Upper lobe of right lung (tissue), 1 donor: ENCODE measurements around the gene TARBP2. TPM values are rescaled to one million over a fixed set of nuclear protein-coding genes. Genes with fewer than 3 reads are reported as not detected.
A peak's percentile ranks its signal among the peaks of the same experiment; 100 is the strongest.

Experiments used
- ATAC-seq: fragments of 200-7000 bp; cut with Tn5 transposase; one replicate; pipeline ENCODE4 v1.9.1; 2020; ENCODE audit warnings: mild to moderate bottlenecking, moderate library complexity
- DNase-seq: peaks from one replicate; pipeline ENCODE4 v3.0.0-alpha.2; 2020
- H3K27ac ChIP-seq: fragments of 200-600 bp; one replicate; pipeline ENCODE4 v1.8.0; 2022
- H3K27me3 ChIP-seq: fragments of 200-600 bp; one replicate; pipeline ENCODE4 v1.8.0; 2022; ENCODE audit warnings: mild to moderate bottlenecking
- H3K36me3 ChIP-seq: fragments of 200-600 bp; one replicate; pipeline ENCODE4 v1.8.0; 2022
- H3K4me1 ChIP-seq: fragments of 200-600 bp; one replicate; pipeline ENCODE4 v1.8.0; 2022
- H3K4me3 ChIP-seq: fragments of 200-600 bp; one replicate; pipeline ENCODE4 v1.8.0; 2022; ENCODE audit warnings: mild to moderate bottlenecking
- H3K9me3 ChIP-seq: fragments of 200-600 bp; one replicate; pipeline ENCODE4 v1.8.0; 2022
- intact Hi-C: fragments of 100-400 bp; cut with DNase I; formaldehyde crosslinking; loops from one replicate; pipeline ENCODE4 v1.11.0; 2022
- long read RNA-seq: library from polyadenylated mRNA; unstranded; transcript quantifications from one replicate; pipeline ENCODE4 v2.0.0, GENCODE V29; 2021
- total RNA-seq: library from RNA; stranded (reverse); fragmentation: NEBNext Ultra II Directional; extraction: Animal tissue kit (Norgen Biotek cat#: 25700); gene quantifications from one replicate; pipeline ENCODE4 v1.2.1, GENCODE V29; 2021
- TF ChIP-seq, protein P1 (sequence below): fragments of 200-600 bp; IDR thresholded peaks from one replicate; pipeline ENCODE4 v1.8.0; 2022; ENCODE audit warnings: antibody characterized with exemption
- donor health status: DM: no; HTN: yes; CAD: no; lungs with severe emphysema.

The TARBP2 gene
- total RNA-seq, result 33.1 TPM
- long read RNA-seq, transcript TARBP2-201 (9 exons, 1,867 nt), result major isoform, 10 of 34 reads
- long read RNA-seq, partial matches to known transcripts, result 4 of 34 reads
- long read RNA-seq, other reads (novel, unspliced or antisense), result 20 of 34 reads

GRCh38 chr12:53500776-53501614 is at the start of gene TARBP2:
Gene TARBP2 (plus strand): TSS chr12:53501283. CDS start chr12:53501409, 126 bp downstream.
- Histone ChIP-seq H3K4me1 (peaks cover 39% of the 10 kb centered on the region), H3K27me3 (no peaks in the 10 kb centered on the region), H3K9me3 (no peaks in the 10 kb centered on the region), H3K27ac (peak within 1 kb of the TSS; percentile 97), H3K4me3 (peak within 1 kb of the TSS; percentile 77), H3K36me3 (peaks cover 16% of the 10 kb centered on the region)
- TF ChIP-seq, protein P1, sequence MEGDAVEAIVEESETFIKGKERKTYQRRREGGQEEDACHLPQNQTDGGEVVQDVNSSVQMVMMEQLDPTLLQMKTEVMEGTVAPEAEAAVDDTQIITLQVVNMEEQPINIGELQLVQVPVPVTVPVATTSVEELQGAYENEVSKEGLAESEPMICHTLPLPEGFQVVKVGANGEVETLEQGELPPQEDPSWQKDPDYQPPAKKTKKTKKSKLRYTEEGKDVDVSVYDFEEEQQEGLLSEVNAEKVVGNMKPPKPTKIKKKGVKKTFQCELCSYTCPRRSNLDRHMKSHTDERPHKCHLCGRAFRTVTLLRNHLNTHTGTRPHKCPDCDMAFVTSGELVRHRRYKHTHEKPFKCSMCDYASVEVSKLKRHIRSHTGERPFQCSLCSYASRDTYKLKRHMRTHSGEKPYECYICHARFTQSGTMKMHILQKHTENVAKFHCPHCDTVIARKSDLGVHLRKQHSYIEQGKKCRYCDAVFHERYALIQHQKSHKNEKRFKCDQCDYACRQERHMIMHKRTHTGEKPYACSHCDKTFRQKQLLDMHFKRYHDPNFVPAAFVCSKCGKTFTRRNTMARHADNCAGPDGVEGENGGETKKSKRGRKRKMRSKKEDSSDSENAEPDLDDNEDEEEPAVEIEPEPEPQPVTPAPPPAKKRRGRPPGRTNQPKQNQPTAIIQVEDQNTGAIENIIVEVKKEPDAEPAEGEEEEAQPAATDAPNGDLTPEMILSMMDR, result no peak
- ATAC-seq (peak; percentile 87), DNase-seq (peak; percentile 98)
- intact Hi-C loops, result loop anchor here (10.0 kb wide), 1 partner anchor 146 kb away; no protein-coding TSS in a partner anchor

DNA sequence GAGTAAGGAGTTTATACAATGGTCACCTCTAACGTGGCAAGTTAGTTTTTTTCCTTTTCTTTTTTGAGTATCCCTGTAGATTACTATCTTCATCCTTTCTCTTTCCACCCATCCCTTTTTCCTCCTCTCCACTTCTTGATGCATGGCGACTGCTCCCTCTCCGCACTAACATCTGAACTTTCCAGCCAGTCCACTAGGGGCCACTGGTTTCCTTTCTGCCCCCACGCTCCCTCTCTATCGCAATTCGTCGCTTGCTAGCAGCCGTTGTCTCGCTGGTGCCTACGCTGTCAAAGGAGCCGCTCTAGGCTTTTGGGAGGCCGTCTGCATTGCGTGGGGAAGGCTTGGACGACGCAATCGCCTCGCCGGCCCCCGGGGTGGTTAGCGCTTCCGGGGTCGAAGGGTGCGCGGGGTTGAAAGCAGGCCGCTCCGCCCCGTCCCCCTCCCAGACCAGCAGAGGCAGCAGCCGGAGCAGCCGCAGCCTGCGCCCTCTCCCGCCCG is 49.4 kb upstream of the TARBP2 start, which contains the start of gene PCBP2:
Gene PCBP2, plus strand, starts transcription at position 442 of the 498 bp plus-strand sequence. CDS start 2,699 bp downstream, outside the sequence.
- intact Hi-C loops, result no loop called here
- Histone ChIP-seq H3K36me3 (peaks cover 42% of the 10 kb centered on the region), H3K27me3 (no peaks in the 10 kb centered on the region), H3K4me3 (peak within 1 kb of the TSS; percentile 70), H3K9me3 (no peaks in the 10 kb centered on the region), H3K4me1 (peaks cover 34% of the 10 kb centered on the region), H3K27ac (peak within 1 kb of the TSS; percentile 91)
- peak; percentile 99 for DNase-seq
- ATAC-seq, result peak; percentile 96
- TF ChIP-seq, protein P1, result peak; percentile 87

DNA sequence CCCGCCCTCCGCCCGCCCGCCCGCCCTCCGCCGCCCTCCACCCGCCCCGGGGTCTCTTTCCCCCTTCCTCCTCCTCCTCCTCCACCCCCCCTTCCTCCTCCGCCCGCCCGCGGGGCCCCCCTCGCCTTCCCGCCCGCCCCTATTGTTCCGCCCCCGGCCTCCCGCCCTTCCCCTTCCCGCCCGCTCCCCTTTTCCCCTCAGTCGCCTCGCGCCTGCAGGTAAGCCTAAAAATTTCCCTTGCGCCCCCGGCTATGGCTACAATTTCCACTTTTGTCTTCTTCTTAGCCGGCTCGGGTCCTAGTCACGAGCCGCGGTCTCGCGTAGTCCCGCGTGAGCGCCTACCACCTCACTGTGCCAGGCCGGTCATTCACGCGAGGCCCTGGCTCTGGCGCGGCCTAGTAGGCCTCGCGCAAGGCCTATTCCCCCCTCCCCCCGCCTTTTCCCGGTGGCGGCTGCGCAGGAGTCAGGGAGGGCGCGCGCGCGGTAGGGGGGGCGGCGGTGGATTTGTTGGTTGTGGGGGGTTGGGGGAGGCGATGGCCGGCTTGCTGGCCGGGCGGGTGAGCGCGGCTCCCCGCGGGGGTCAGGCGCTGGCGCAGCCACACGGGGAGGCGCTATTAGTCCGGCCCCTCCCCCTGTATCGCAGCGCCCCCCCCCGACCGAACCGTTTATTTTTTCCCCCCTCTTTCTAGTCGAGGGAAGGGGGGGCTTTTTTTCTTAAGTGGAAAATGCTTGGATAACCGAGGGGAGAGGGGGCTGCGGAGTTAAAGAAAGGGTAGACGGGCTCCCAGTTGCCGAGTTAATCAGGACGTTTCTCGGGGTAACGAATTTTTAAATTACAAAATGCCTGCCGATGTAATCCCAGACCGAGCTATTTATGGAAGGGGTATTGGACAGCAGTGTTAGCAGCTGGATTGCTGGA is 48.7 kb upstream of the TARBP2 start:
- Histone ChIP-seq H3K27me3 (no peaks in the 10 kb centered on the region), H3K36me3 (peaks cover 46% of the 10 kb centered on the region), H3K4me3 (peak overlapping the region; percentile 70), H3K27ac (peak overlapping the region; percentile 91), H3K4me1 (peaks cover 34% of the 10 kb centered on the region), H3K9me3 (no peaks in the 10 kb centered on the region)
- TF ChIP-seq, protein P1, result peak; percentile 39
- intact Hi-C loops, result no loop called here
- peak; percentile 93 for DNase-seq
- peak; percentile 84 for ATAC-seq

DNA sequence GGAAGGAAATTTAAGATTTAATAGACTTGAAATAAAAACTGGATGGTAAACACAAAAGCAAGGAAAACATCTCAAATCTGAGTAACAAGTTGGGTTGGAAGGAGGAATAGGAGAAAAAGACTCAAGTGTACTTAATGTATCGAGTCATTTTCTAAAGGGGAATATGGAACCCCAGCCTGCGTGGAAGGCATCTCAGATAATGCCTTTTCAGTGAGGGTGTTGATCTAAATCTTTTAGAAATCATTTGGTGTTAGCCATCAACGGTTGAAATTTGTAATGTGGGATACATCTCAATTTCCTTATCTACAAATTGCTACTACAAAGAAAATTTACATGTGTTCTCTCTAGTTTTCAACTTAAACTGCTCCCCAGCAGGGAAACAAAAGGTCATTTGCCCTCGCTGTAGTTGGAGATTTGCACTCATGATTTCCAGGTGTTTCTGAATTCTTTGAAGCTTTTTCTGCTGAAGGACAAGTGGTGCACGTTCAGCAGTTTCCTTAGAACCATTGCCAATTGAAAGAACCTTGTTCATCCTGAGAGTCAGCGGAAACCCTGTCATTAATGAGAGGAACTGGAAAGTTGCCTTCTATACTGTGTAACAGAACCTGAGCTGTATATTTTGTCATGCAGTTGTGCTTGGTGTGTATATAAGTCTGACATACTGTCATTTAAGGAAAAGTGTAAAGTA is 47.0 kb upstream of the TARBP2 start:
- Histone ChIP-seq H3K27ac (no peak overlapping the region), H3K4me3 (peak overlapping the region; percentile 70), H3K27me3 (no peaks in the 10 kb centered on the region), H3K4me1 (peaks cover 34% of the 10 kb centered on the region), H3K9me3 (no peaks in the 10 kb centered on the region), H3K36me3 (peaks cover 51% of the 10 kb centered on the region)
- ATAC-seq (no peak), DNase-seq (no peak)
- TF ChIP-seq, protein P1, result no peak
- intact Hi-C loops, result no loop called here

GRCh38 chr12:53454707-53455106 is 46.4 kb upstream of the TARBP2 start:
- DNase-seq, result no peak
- Histone ChIP-seq H3K36me3 (peaks cover 57% of the 10 kb centered on the region), H3K27me3 (no peaks in the 10 kb centered on the region), H3K9me3 (no peaks in the 10 kb centered on the region), H3K27ac (no peak overlapping the region), H3K4me1 (peaks cover 34% of the 10 kb centered on the region), H3K4me3 (no peak overlapping the region)
- no peak for ATAC-seq
- intact Hi-C loops, result no loop called here
- TF ChIP-seq, protein P1, result no peak
